Fibroblast of skin of scalp (primary cell): ENCODE data around the gene CST4.
A peak's percentile ranks its signal among the peaks of the same experiment; 100 is the strongest.
"Not testable (repeated sequence)": the region's sequence is repeated elsewhere in the genome, so short reads cannot be mapped to it uniquely, and the experiment has no call there.

Source experiments
- DNase-seq: peaks from one replicate; pipeline ENCODE4 v3.0.0-alpha.2; 2013

CST4 gene

DNA sequence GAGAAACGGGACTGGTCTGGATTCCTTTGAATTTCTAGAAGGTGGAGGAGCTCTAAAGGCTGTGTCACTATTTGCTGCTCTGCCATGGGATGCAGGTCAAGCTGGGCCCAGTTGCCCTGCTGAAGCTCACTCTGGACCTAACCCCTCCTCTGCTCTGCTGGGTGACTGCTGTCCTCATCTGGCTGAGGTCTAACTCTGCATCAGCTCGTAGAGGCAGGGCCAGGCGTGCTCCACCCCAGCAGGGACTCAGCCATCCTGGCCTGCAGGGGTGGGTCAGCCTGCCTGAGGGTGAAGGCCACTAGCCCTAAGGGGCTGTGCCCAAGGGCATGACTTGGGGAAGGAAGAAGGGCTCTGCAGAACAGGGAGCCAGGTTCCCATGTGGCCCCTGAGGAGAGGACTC is 852 bp downstream of the CST4 start:
- no peak for DNase-seq

- DNase-seq: no peak
Measured at GRCh38 chr20:23686046-23686750, 2.6 kb downstream of the CST4 start.

DNA sequence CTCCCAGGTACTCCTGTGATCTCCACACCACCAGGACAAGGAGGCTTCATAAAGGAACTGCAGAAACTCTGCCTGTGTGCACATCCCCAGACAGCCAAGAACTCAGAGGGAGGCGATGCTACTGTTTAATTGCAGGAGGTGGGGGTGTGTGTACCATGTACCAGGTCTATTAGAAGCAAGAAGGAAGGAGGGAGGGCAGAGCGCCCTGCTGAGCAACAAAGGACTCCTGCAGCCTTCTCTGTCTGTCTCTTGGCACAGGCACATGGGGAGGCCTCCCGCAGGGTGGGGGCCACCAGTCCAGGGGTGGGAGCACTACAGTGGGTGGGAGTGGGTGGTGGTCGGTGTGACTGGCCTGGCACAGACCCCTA is 3.3 kb downstream of the CST4 start:
- not testable (repeated sequence) for DNase-seq

DNA sequence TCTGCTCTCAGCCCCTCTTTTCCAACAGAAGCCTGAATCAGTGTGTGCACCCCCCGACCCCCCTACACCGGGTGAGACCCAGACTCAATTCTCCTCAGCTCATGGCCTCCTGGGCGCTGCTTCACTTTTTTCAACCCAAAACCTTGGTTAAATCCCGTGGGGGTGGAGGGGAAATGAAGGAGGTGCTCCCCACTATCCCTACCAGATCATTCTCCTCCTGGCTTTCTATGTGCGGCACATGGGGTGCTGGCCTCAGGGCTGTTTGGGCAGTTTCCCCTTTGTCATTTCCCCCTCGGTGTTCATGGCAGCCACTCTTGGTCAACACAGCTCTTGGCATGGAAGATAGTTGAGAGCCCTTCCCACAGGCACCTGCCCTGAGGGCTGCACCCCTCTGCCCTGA is 4.6 kb downstream of the CST4 start:
- no peak for DNase-seq

- DNase-seq: no peak
Measured at GRCh38 chr20:23683807-23684206, 5.0 kb downstream of the CST4 start.

DNA sequence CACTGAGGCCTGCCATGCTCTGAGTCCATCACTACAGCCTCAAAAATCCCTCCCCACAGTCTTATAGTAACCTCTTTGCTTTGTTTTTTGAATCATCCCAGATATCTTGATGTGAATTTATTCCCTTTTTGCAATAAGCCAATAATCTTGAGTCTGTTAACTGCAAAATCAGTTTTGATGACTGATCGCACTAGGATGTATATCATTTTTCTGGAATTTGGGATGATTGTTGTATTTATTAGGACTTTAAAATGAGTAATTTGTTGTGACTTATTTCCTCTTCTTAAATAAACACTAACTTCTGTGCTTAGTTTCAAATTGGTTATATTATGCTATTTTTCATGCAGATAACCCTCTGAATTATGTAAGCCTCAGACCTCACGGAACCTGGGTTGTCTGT is 5.6 kb downstream of the CST4 start:
- DNase-seq: no peak

DNA sequence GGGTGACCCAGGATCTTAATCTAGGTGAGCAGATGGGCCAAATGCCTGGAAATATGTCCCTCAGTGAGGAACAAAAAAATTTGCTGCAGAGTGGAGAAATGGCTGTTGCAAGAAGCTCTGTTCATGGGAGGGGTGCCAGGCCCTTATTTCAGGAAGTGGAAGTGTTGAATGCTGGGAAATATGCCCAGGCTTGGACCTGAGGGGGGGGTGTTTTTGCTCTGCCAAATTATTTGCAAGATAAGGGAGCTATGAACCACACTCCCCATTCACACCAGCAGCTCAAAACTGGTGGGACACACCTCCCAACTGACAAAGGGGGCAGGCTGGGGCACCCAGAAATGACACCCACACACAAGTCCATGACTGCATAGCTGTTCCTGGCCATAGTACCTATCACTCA is 8.7 kb downstream of the CST4 start:
- DNase-seq: no peak

DNA sequence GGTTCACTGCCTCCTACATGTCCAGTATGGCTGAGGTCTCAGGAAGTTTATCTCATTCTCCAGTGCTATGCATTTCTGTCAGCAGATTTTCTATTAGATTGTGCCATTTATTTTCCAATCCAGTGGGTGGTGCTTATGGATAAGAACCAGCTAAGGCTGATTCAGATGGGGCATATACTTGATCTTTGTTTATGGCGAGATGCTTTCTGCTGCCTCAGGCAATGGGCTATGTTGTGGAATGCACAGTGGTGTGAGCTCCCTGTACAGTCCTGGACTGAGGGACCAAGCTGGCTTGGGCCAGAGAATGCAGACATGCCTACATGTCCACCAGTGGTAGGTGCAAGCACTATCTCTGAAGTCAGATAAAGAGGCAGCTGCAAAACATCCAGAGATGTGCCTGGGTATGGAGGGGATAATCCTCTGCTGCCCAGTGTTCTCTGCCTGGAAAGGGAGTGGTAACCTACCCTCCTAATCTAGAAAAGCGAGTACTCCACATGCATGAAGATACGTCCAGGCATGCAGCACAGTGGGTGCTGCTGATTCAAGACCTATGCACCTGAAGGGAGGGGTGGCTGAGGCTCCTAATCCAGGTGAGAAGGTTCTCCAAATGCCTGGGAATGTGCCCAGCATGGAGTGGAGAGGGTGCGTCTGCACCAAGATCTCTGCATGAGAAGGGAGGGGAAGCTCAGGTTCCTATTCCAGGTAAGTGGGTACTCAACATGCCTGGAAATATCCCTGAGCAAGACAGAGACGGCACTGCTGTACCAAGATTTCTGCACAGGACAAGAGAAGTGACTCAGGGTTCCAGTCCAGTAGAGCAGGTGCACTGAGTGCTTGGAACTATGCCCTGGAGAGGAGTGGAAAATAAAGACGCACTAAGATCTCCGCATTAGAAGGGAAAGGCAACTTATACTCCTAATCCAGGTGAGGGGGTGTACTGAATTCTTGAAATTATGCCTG is 9.4 kb downstream of the CST4 start:
- no peak for DNase-seq

DNA sequence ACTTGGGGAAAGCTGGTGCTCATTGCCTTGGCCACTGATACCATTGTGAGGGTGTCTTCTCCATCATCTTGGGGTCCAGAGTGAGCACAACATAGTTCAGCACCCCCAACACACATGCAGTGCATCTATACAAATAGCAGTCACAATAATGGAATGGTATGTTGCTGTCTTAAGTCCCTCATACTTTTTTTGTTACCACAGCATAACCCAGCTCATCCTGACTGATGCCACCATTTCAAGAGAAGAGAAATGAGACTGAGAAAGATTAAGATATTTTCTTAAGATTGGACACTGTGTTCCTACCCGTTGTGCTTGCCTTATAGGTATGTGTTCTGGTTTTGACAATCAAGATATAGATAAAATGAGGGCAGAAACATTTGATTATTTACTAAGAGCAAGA is 15.6 kb downstream of the CST4 start:
- no peak for DNase-seq

DNA sequence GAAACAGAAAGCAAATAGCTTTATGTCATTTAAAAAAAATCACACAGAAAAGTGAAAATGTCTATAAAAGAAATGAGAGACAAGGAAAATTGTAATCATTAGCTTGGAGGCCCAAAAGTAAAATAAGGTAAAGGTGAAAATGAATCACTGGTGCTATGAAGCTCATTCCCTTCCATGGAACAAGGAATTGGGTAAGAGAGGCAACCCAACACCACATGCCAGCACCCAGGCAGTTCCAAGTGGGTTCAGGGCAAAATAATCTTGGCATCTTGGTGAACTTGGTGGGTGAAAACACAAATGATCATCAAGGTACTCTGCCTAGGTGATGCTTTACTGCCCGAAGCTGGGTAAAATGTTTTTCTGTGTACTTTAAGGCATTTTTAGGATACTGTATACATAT is 16.7 kb downstream of the CST4 start:
- no peak for DNase-seq

GRCh38 chr20:23671479-23671878 is 17.4 kb downstream of the CST4 start:
- no peak for DNase-seq

DNA sequence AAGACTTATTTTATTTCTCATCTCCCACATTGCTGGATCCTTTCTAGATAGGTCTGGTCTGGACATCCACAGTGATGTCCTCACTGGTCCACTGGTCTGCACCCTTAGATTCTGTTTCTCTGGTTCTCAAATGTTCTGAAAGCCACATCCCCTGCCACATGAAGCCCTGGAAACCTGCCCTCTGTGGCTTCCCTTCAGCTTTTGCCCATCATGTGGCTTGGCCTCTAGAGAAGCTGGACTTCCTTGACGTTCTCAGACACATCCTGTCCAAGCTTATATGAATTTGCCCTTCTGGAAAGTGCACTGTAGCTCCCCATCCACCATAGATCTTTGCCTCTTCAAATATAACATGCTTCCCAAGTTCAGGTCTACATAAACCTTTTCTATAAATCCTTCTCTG is 18.5 kb downstream of the CST4 start:
- DNase-seq: no peak

DNA sequence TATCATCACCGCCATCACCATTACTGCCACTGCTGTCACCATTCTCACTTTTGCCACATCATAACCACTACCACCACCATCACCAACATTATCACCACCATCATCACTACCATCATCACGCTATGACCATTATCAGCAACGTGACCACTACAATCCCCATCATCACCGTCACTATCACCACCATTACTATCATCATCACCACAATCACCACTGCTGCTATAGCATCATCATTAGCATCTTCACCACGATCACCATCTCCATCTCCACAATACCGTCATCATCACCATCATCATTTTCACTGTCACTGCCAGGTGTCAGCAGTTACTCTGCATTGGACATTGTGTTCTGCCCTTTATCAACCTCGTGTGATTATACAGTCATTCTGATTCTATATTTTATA is 19.0 kb downstream of the CST4 start:
- no peak for DNase-seq

- DNase-seq: no peak
Measured at GRCh38 chr20:23669327-23669726, 19.5 kb downstream of the CST4 start.

GRCh38 chr20:23668477-23668951 is 20.3 kb downstream of the CST4 start:
- peak; percentile 46 for DNase-seq

DNA sequence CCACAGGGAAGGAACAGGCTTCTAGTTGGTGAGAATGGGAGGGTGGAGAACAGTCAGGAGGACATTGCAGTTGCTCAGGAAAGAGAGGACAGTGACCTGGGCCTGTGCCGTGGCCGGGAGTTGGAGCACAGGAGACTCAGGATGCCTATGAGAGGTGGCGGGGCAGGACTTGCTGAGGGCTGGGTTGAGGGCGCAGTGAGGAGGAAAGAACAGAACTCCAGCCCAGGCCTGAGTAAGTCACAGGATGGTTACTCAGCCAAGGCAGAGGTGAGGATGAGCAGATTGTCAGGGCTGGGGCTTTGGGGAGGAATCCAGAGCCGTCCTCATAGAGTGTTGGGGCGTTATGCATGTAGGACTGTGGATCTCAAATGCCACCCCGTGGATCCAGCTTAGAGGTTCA is 21.2 kb downstream of the CST4 start:
- DNase-seq: no peak

GRCh38 chr20:23666698-23667097 is 22.1 kb downstream of the CST4 start:
- no peak for DNase-seq

GRCh38 chr20:23666189-23666588 is 22.6 kb downstream of the CST4 start:
- peak; percentile 5 for DNase-seq

DNA sequence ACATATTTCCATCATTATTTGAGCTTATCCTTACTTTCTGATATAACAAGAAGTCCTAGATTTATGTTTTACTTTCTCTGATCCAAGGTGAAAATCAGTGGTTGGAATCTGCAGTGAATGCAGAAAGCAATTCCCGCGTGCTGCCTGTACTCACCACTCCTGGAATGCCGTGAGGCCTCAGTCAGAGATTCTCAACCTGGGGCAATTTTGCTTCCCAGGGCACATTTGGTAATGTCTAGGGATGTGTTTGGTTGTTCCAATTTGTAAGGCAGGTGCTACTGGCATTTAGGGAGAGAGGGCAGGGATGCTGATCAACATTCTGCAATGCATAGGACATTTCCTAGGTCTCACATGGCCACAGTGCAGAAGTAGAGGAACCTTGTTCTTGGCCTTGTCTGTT is 23.9 kb downstream of the CST4 start:
- no peak for DNase-seq

DNA sequence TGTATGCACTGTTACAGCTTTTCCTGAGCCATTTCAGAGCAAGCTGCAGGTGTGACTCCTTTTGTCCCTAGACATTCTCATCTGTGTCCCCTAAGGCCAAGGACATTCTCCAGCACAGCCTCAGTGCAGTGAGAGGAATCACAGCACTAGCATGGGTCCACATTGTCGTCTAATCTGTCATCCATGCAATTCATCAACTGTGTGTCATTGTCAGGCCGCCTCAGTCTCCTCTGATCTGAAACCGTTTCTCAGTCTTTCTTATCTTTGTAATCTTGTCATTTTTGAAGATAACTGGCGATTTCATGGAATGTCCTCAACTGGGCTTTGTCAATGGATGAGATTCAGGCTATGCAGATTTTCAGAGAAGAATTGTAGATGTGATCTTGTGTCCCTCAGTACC is 24.8 kb downstream of the CST4 start:
- DNase-seq: not testable (repeated sequence)

- DNase-seq: no peak
Measured at GRCh38 chr20:23663180-23663579, 25.7 kb downstream of the CST4 start.

DNA sequence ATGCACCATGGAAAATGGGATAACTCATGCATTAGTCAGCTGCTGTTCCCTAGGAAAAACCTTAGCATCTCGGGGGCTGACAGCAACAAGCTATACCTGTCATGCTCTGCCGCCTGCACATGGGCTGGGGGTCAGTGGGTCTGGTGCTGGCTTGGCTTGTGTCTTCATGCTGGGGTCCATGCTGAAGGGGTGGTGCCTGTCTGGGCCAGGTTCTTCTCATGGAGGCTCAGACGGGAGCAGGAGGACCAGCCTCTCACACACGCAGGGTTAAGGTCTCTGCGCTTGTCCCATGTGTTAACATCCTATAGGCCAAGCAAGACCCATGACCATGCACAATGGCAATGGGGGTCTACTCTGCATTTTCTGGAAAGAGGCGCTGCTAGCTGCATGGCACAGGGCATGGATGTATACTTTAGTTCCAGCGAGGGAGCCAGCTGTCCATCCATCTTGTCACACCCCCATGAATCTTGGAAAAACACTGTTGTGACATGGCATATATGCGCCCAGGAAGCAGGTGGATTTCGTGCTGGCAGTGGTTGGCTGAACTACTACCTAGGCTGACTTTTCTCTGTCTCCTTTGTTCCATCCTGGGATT is 26.5 kb downstream of the CST4 start:
- no peak for DNase-seq

GRCh38 chr20:23661002-23661429 is 27.8 kb downstream of the CST4 start:
- DNase-seq: no peak
